HEK293 (cell line): ENCODE data around the gene CYP2A6.
A peak's percentile ranks its signal among the peaks of the same experiment; 100 is the strongest.

Experiments used
- GLIS2 ChIP-seq: fragments of 450-650 bp; formaldehyde crosslinking; IDR thresholded peaks from 2 replicates; pipeline ENCODE4 v1.5.1; 2016; ENCODE audit warnings: missing biosample characterization, missing genetic modification characterization
- KLF1 ChIP-seq: fragments of 450-650 bp; formaldehyde crosslinking; IDR thresholded peaks from 2 replicates; pipeline ENCODE4 v1.5.1; 2016; ENCODE audit warnings: missing biosample characterization, missing genetic modification characterization
- WT1 ChIP-seq: fragments of 450-650 bp; formaldehyde crosslinking; IDR thresholded peaks from 2 replicates; pipeline ENCODE4 v1.5.1; 2016; ENCODE audit warnings: missing biosample characterization, missing genetic modification characterization
- ZBTB11 ChIP-seq: fragments of 450-650 bp; formaldehyde crosslinking; conservative IDR thresholded peaks from 2 replicates; pipeline ENCODE4 v1.5.1; 2016; ENCODE audit warnings: low read depth, missing biosample characterization, missing genetic modification characterization
- ZBTB48 ChIP-seq: fragments of 450-650 bp; formaldehyde crosslinking; IDR thresholded peaks from 2 replicates; pipeline ENCODE4 v1.5.1; 2016; ENCODE audit warnings: missing biosample characterization, missing genetic modification characterization
- ZNF138 ChIP-seq: fragments of 450-650 bp; formaldehyde crosslinking; IDR thresholded peaks from 2 replicates; pipeline ENCODE4 v1.5.1; 2016; ENCODE audit warnings: missing biosample characterization, missing genetic modification characterization, borderline replicate concordance
- ZNF2 ChIP-seq: fragments of 450-650 bp; formaldehyde crosslinking; IDR thresholded peaks from 2 replicates; pipeline ENCODE4 v1.5.1; 2016; ENCODE audit warnings: missing biosample characterization, missing genetic modification characterization
- ZNF24 ChIP-seq: fragments of 450-650 bp; formaldehyde crosslinking; IDR thresholded peaks from 2 replicates; pipeline ENCODE4 v1.5.1; 2016; ENCODE audit warnings: missing biosample characterization, missing genetic modification characterization
- ZNF341 ChIP-seq: fragments of 450-650 bp; formaldehyde crosslinking; IDR thresholded peaks from 2 replicates; pipeline ENCODE4; 2016; ENCODE audit warnings: low read depth, missing biosample characterization, missing genetic modification characterization
- ZNF354C ChIP-seq: fragments of 450-650 bp; formaldehyde crosslinking; IDR thresholded peaks from 2 replicates; pipeline ENCODE4 v1.5.1; 2016; ENCODE audit warnings: missing biosample characterization, missing genetic modification characterization, low read depth, borderline replicate concordance
- ZNF362 ChIP-seq: fragments of 450-650 bp; formaldehyde crosslinking; IDR thresholded peaks from 2 replicates; pipeline ENCODE4 v1.5.1; 2016; ENCODE audit warnings: missing biosample characterization, missing genetic modification characterization
- ZNF37A ChIP-seq: fragments of 450-650 bp; IDR thresholded peaks from 2 replicates; pipeline ENCODE4 v1.5.1; 2018; ENCODE audit warnings: missing biosample characterization, missing genetic modification characterization
- ZNF398 ChIP-seq: fragments of 450-650 bp; formaldehyde crosslinking; IDR thresholded peaks from 2 replicates; pipeline ENCODE4 v1.5.1; 2017; ENCODE audit warnings: missing biosample characterization, missing genetic modification characterization
- ZNF518A ChIP-seq: fragments of 450-650 bp; formaldehyde crosslinking; conservative IDR thresholded peaks from 2 replicates; pipeline ENCODE4 v1.5.1; 2016; ENCODE audit warnings: low read depth, missing biosample characterization, missing genetic modification characterization
- ZNF548 ChIP-seq: fragments of 450-650 bp; formaldehyde crosslinking; IDR thresholded peaks from 2 replicates; pipeline ENCODE4 v1.5.1; 2016; ENCODE audit warnings: missing biosample characterization, missing genetic modification characterization
- ZNF558 ChIP-seq: fragments of 450-650 bp; formaldehyde crosslinking; IDR thresholded peaks from 2 replicates; pipeline ENCODE4 v1.5.1; 2016; ENCODE audit warnings: missing biosample characterization, missing genetic modification characterization
- ZNF600 ChIP-seq: fragments of 450-650 bp; formaldehyde crosslinking; IDR thresholded peaks from 2 replicates; pipeline ENCODE4 v1.5.1; 2016; ENCODE audit warnings: missing biosample characterization, missing genetic modification characterization
- ZNF610 ChIP-seq: fragments of 450-650 bp; formaldehyde crosslinking; IDR thresholded peaks from 2 replicates; pipeline ENCODE4 v1.5.1; 2016; ENCODE audit warnings: missing biosample characterization, missing genetic modification characterization, borderline replicate concordance
- ZNF658 ChIP-seq: fragments of 450-650 bp; formaldehyde crosslinking; IDR thresholded peaks from 2 replicates; pipeline ENCODE4; 2016; ENCODE audit warnings: missing biosample characterization, missing genetic modification characterization
- ZNF677 ChIP-seq: fragments of 450-650 bp; IDR thresholded peaks from 2 replicates; pipeline ENCODE4 v1.5.0; 2018; ENCODE audit warnings: missing biosample characterization, mild to moderate bottlenecking, missing genetic modification characterization, moderate library complexity
- TF ChIP-seq, protein P1 (sequence below): fragments of 450-650 bp; formaldehyde crosslinking; IDR thresholded peaks from 2 replicates; pipeline ENCODE4 v1.5.1; 2016; ENCODE audit warnings: missing biosample characterization, missing genetic modification characterization
- TF ChIP-seq, protein P2 (sequence below): fragments of 450-650 bp; formaldehyde crosslinking; IDR thresholded peaks from 2 replicates; pipeline ENCODE4 v1.5.1; 2016; ENCODE audit warnings: missing biosample characterization, missing genetic modification characterization

CYP2A6 gene

GRCh38 chr19:40802300-40803169 is 47.7 kb downstream of the CYP2A6 start (continued):
- peak; percentile 20; the same call in 1 of the 2 replicates for TF ChIP-seq ZNF341 (tag by site-specific recombination)
- TF ChIP-seq, protein P1, sequence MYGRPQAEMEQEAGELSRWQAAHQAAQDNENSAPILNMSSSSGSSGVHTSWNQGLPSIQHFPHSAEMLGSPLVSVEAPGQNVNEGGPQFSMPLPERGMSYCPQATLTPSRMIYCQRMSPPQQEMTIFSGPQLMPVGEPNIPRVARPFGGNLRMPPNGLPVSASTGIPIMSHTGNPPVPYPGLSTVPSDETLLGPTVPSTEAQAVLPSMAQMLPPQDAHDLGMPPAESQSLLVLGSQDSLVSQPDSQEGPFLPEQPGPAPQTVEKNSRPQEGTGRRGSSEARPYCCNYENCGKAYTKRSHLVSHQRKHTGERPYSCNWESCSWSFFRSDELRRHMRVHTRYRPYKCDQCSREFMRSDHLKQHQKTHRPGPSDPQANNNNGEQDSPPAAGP (tag by site-specific recombination): peak; percentile 81
- TF ChIP-seq ZNF37A (tag by site-specific recombination): no peak
- no peak for TF ChIP-seq ZNF354C (tag by site-specific recombination)
- TF ChIP-seq ZNF558 (tag by site-specific recombination): no peak
- no peak for TF ChIP-seq ZNF24
- TF ChIP-seq ZNF658 (tag by site-specific recombination): no peak
- no peak for TF ChIP-seq ZNF2
- TF ChIP-seq KLF1 (tag by site-specific recombination): peak; percentile 98
- peak; percentile 60 for TF ChIP-seq GLIS2 (tag by site-specific recombination)
- peak; percentile 89 for TF ChIP-seq ZBTB48 (tag by site-specific recombination)
- TF ChIP-seq ZBTB11: no peak
- TF ChIP-seq, protein P2, sequence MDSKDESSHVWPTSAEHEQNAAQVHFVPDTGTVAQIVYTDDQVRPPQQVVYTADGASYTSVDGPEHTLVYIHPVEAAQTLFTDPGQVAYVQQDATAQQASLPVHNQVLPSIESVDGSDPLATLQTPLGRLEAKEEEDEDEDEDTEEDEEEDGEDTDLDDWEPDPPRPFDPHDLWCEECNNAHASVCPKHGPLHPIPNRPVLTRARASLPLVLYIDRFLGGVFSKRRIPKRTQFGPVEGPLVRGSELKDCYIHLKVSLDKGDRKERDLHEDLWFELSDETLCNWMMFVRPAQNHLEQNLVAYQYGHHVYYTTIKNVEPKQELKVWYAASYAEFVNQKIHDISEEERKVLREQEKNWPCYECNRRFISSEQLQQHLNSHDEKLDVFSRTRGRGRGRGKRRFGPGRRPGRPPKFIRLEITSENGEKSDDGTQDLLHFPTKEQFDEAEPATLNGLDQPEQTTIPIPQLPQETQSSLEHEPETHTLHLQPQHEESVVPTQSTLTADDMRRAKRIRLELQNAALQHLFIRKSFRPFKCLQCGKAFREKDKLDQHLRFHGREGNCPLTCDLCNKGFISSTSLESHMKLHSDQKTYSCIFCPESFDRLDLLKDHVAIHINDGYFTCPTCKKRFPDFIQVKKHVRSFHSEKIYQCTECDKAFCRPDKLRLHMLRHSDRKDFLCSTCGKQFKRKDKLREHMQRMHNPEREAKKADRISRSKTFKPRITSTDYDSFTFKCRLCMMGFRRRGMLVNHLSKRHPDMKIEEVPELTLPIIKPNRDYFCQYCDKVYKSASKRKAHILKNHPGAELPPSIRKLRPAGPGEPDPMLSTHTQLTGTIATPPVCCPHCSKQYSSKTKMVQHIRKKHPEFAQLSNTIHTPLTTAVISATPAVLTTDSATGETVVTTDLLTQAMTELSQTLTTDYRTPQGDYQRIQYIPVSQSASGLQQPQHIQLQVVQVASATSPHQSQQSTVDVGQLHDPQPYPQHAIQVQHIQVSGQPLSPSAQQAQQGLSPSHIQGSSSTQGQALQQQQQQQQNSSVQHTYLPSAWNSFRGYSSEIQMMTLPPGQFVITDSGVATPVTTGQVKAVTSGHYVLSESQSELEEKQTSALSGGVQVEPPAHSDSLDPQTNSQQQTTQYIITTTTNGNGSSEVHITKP (tag by site-specific recombination): peak; percentile 95
- peak; percentile 94 for TF ChIP-seq ZNF600 (tag by site-specific recombination)
- no peak for TF ChIP-seq ZNF362 (tag by site-specific recombination)
- TF ChIP-seq ZNF548 (tag by site-specific recombination): no peak
- no peak for TF ChIP-seq ZNF610
- 0 out of 2 replicates have a peak, but pooled peaks have one; percentile 16 for TF ChIP-seq ZNF677 (tag by site-specific recombination)
- peak; percentile 56; the same call in 1 of the 2 replicates for TF ChIP-seq ZNF398 (tag by site-specific recombination)
- peak; percentile 83 for TF ChIP-seq WT1
- TF ChIP-seq ZNF138 (tag by site-specific recombination): no peak
- no peak for TF ChIP-seq ZNF518A (tag by site-specific recombination)
